ENCODE results near the gene JHY. TPM values are rescaled to one million over a fixed set of nuclear protein-coding genes. Genes with fewer than 3 reads are reported as not detected.

JHY gene
- total RNA-seq, 2 experiments from 2014 or later = not detected

- TF ChIP-seq CTCF (conservative IDR thresholded peaks at IDR 0.05; ENCODE audit: low read length) = no peak
- TF ChIP-seq EZH2phosphoT487 (IDR thresholded peaks at IDR 0.05; ENCODE audit: borderline replicate concordance, low read depth, low read length) = no peak
- H3K9me2 ChIP-seq (ENCODE audit: insufficient read depth, low read length) = no peaks in the 10 kb centered on the region
- H2AFZ ChIP-seq (ENCODE audit: low read length) = peak overlapping the region; percentile 90
- no peaks in the 10 kb centered on the region for H4K20me1 ChIP-seq (ENCODE audit: insufficient read depth, low read length)
- no peaks in the 10 kb centered on the region for H3K9me3 ChIP-seq (ENCODE audit: low read length)
- no peak for DNase-seq (ENCODE audit: low spot score)
- H3K4me1 ChIP-seq (ENCODE audit: insufficient read depth, low read length, poor library complexity, severe bottlenecking) = peaks cover 15% of the 10 kb centered on the region
- BruUV-seq (replicated peaks) = no TSS peak
- CTCF ChIA-PET (ENCODE audit: unreplicated experiment) = interaction anchor here (0.9 to 2.5 kb wide), 4 partner anchors 97 to 224 kb away, joined by 5 to 16 read pairs (median 10); no protein-coding TSS in a partner anchor
- no peak overlapping the region for H3K27ac ChIP-seq (ENCODE audit: low read depth, low read length, poor library complexity, severe bottlenecking)
- intact Hi-C loops (cut with micrococcal nuclease; ENCODE audit: unreplicated experiment) = no loop called here
- POLR2A ChIA-PET = interaction anchor here (0.6 to 3.2 kb wide), 12 partner anchors 31 to 427 kb away, joined by 3 to 10 read pairs (median 4); no protein-coding TSS in a partner anchor
- no peaks in the 10 kb centered on the region for H3K36me3 ChIP-seq (ENCODE audit: insufficient read depth, low read length)
- H3K4me3 ChIP-seq (ENCODE audit: low read depth, low read length, poor library complexity, severe bottlenecking) = peak overlapping the region; percentile 43
- H3K4me2 ChIP-seq (ENCODE audit: low read length) = peak overlapping the region; percentile 58
- no peaks in the 10 kb centered on the region for H3K79me2 ChIP-seq (ENCODE audit: insufficient read depth, low read depth, low read length)
These were observed 30.3 kb upstream of the JHY start for GRCh38 chr11:122852074-122852795.

GRCh38 chr11:122852796-122853160 lies 29.8 kb upstream of the JHY start:
- Histone ChIP-seq H3K4me1 (ENCODE audit: insufficient read depth, low read length, poor library complexity, severe bottlenecking) (peaks cover 15% of the 10 kb centered on the region), H3K9me3 (ENCODE audit: low read length) (no peaks in the 10 kb centered on the region), H3K36me3 (ENCODE audit: insufficient read depth, low read length) (no peaks in the 10 kb centered on the region), H3K27ac (ENCODE audit: low read depth, low read length, poor library complexity, severe bottlenecking) (no peak overlapping the region), H2AFZ (ENCODE audit: low read length) (peak overlapping the region; percentile 90), H3K79me2 (ENCODE audit: insufficient read depth, low read depth, low read length) (no peaks in the 10 kb centered on the region), H4K20me1 (ENCODE audit: insufficient read depth, low read length) (no peaks in the 10 kb centered on the region), H3K4me3 (ENCODE audit: low read depth, low read length, poor library complexity, severe bottlenecking) (no peak overlapping the region), H3K4me2 (ENCODE audit: low read length) (no peak overlapping the region), H3K9me2 (ENCODE audit: insufficient read depth, low read length) (no peaks in the 10 kb centered on the region)
- CTCF ChIA-PET (ENCODE audit: unreplicated experiment) = interaction anchor here (1.1 to 2.5 kb wide), 4 partner anchors 81 to 224 kb away, joined by 3 to 16 read pairs (median 10); no protein-coding TSS in a partner anchor
- POLR2A ChIA-PET = interaction anchor here (0.5 to 3.2 kb wide), 9 partner anchors 31 to 428 kb away, joined by 3 to 10 read pairs (median 4); no protein-coding TSS in a partner anchor
- BruUV-seq (replicated peaks) = no TSS peak
- TF ChIP-seq CTCF (conservative IDR thresholded peaks at IDR 0.05; ENCODE audit: low read length) = no peak
- DNase-seq (ENCODE audit: low spot score) = no peak
- intact Hi-C loops (cut with micrococcal nuclease; ENCODE audit: unreplicated experiment) = no loop called here

GRCh38 chr11:122853261-122853660 lies 29.3 kb upstream of the JHY start:
- TF ChIP-seq CTCF (conservative IDR thresholded peaks at IDR 0.05; ENCODE audit: low read length) = no peak
- TF ChIP-seq EZH2phosphoT487 (IDR thresholded peaks at IDR 0.05; ENCODE audit: borderline replicate concordance, low read depth, low read length) = no peak
- no peak overlapping the region for H3K4me3 ChIP-seq (ENCODE audit: low read depth, low read length, poor library complexity, severe bottlenecking)
- no peaks in the 10 kb centered on the region for H4K20me1 ChIP-seq (ENCODE audit: insufficient read depth, low read length)
- ChIA-PET POLR2A (interaction anchor here (0.5 to 3.2 kb wide), 5 partner anchors 216 to 273 kb away, joined by 3 to 10 read pairs (median 6); no protein-coding TSS in a partner anchor), CTCF (ENCODE audit: unreplicated experiment) (interaction anchor here (0.8 to 2.5 kb wide), 5 partner anchors 81 to 225 kb away, joined by 3 to 16 read pairs (median 5); no protein-coding TSS in a partner anchor)
- no peak for DNase-seq (ENCODE audit: low spot score)
- no peaks in the 10 kb centered on the region for H3K36me3 ChIP-seq (ENCODE audit: insufficient read depth, low read length)
- BruUV-seq (replicated peaks) = no TSS peak
- no peak overlapping the region for H2AFZ ChIP-seq (ENCODE audit: low read length)
- intact Hi-C loops (cut with micrococcal nuclease; ENCODE audit: unreplicated experiment) = no loop called here
- no peaks in the 10 kb centered on the region for H3K9me2 ChIP-seq (ENCODE audit: insufficient read depth, low read length)
- no peaks in the 10 kb centered on the region for H3K79me2 ChIP-seq (ENCODE audit: insufficient read depth, low read depth, low read length)
- H3K9me3 ChIP-seq (ENCODE audit: low read length) = no peaks in the 10 kb centered on the region
- no peak overlapping the region for H3K27ac ChIP-seq (ENCODE audit: low read depth, low read length, poor library complexity, severe bottlenecking)
- H3K4me2 ChIP-seq (ENCODE audit: low read length) = no peak overlapping the region
- H3K4me1 ChIP-seq (ENCODE audit: insufficient read depth, low read length, poor library complexity, severe bottlenecking) = peaks cover 15% of the 10 kb centered on the region

Data from OCI-LY7 (cell line).